GM23338 (cell line): ENCODE data around the gene AGAP1.

ENCODE experiments used
- CREB1 ChIP-seq: fragments of 250-450 bp; sonication (Bioruptor Pico); IDR thresholded peaks from 2 replicates; pipeline ENCODE4 v1.5.0; 2020; ENCODE audit warnings: low read depth, mild to moderate bottlenecking, moderate library complexity
- EZH2 ChIP-seq: fragments of 200-600 bp; sonication (generic); IDR thresholded peaks from one replicate; pipeline ENCODE4 v1.8.0; 2017; ENCODE audit warnings: antibody characterized with exemption, mild to moderate bottlenecking, low read depth; ENCODE audit not compliant: unreplicated experiment
- EZH2phosphoT487 ChIP-seq: fragments of 200-600 bp; sonication (generic); IDR thresholded peaks from one replicate; pipeline ENCODE4 v1.8.1; 2018; ENCODE audit warnings: antibody characterized with exemption; ENCODE audit not compliant: unreplicated experiment
- JUNB ChIP-seq: IDR thresholded peaks from one replicate; pipeline ENCODE4 v1.6.1; 2016; ENCODE audit warnings: antibody characterized with exemption; ENCODE audit not compliant: unreplicated experiment
- NANOG ChIP-seq: IDR thresholded peaks from 2 replicates; pipeline ENCODE4 v1.6.1; 2016; ENCODE audit warnings: antibody characterized with exemption, borderline replicate concordance
- POLR2AphosphoS5 ChIP-seq: IDR thresholded peaks from 2 replicates; pipeline ENCODE4 v1.6.1; 2016; ENCODE audit warnings: antibody characterized with exemption, low read depth
- STAT1 ChIP-seq: IDR thresholded peaks from one replicate; pipeline ENCODE4 v1.6.1; 2016; ENCODE audit warnings: antibody characterized with exemption; ENCODE audit not compliant: unreplicated experiment
- ZNF114 ChIP-seq: fragments of 250-450 bp; sonication (Bioruptor Pico); IDR thresholded peaks from 2 replicates; pipeline ENCODE4 v1.5.0; 2020; ENCODE audit warnings: mild to moderate bottlenecking, moderate library complexity
- ZNF331 ChIP-seq: fragments of 250-450 bp; sonication (Bioruptor Pico); IDR thresholded peaks from 2 replicates; pipeline ENCODE4 v1.5.0; 2020; ENCODE audit warnings: low read depth, mild to moderate bottlenecking, moderate library complexity
- TF ChIP-seq, protein P1 (sequence below), 2 experiments: fragments of 200-600 bp in 1 of 2; sonication (generic) in 1 of 2; conservative IDR thresholded peaks; 2 replicates each; pipeline versions ENCODE4 v1.5.1 to v1.6.1; 2016 to 2017; ENCODE audit warnings: antibody characterized with exemption in 2 of 2, low read depth in 2 of 2, mild to moderate bottlenecking in 2 of 2, moderate library complexity in 1 of 2
- TF ChIP-seq, protein P2 (sequence below): IDR thresholded peaks from 2 replicates; pipeline ENCODE4 v1.6.1; 2016; ENCODE audit warnings: antibody characterized with exemption
- TF ChIP-seq, protein P3 (sequence below): IDR thresholded peaks from one replicate; pipeline ENCODE4 v1.6.1; 2018; ENCODE audit warnings: antibody characterized with exemption; ENCODE audit not compliant: unreplicated experiment

DNA sequence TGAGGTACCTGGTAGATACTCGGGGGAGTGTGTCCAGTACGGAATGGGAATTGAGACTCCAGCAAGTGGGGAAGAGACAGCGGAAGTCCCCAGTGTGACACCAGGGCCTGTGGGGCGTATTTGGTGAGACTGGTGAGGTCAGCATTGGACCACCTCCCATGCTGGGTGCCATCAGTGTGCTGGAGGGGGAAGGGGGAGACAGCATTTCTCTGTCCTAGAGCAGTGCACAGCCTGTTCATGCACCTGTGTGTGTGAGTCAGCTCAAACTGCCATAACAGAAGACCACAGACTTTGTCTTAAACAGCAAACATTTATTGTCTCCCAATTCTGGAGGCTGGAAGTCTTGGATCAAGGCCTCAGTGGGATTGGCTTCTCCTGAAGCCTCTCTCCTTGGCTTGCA is 372.5 kb downstream of the AGAP1 start:
- TF ChIP-seq STAT1 (no peak), JUNB (no peak), EZH2phosphoT487 (no peak), NANOG (no peak), EZH2 (no peak), CREB1 (CRISPR knock-in tag) (no peak), ZNF114 (CRISPR knock-in tag) (no peak), POLR2AphosphoS5 (no peak), ZNF331 (CRISPR knock-in tag) (no peak)
- TF ChIP-seq, protein P1, sequence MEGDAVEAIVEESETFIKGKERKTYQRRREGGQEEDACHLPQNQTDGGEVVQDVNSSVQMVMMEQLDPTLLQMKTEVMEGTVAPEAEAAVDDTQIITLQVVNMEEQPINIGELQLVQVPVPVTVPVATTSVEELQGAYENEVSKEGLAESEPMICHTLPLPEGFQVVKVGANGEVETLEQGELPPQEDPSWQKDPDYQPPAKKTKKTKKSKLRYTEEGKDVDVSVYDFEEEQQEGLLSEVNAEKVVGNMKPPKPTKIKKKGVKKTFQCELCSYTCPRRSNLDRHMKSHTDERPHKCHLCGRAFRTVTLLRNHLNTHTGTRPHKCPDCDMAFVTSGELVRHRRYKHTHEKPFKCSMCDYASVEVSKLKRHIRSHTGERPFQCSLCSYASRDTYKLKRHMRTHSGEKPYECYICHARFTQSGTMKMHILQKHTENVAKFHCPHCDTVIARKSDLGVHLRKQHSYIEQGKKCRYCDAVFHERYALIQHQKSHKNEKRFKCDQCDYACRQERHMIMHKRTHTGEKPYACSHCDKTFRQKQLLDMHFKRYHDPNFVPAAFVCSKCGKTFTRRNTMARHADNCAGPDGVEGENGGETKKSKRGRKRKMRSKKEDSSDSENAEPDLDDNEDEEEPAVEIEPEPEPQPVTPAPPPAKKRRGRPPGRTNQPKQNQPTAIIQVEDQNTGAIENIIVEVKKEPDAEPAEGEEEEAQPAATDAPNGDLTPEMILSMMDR (conservative IDR thresholded peaks at IDR 0.05; ENCODE audit: low read depth in 2 of 2) = no peak
- TF ChIP-seq, protein P2, sequence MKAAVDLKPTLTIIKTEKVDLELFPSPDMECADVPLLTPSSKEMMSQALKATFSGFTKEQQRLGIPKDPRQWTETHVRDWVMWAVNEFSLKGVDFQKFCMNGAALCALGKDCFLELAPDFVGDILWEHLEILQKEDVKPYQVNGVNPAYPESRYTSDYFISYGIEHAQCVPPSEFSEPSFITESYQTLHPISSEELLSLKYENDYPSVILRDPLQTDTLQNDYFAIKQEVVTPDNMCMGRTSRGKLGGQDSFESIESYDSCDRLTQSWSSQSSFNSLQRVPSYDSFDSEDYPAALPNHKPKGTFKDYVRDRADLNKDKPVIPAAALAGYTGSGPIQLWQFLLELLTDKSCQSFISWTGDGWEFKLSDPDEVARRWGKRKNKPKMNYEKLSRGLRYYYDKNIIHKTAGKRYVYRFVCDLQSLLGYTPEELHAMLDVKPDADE = no peak
- TF ChIP-seq, protein P3, sequence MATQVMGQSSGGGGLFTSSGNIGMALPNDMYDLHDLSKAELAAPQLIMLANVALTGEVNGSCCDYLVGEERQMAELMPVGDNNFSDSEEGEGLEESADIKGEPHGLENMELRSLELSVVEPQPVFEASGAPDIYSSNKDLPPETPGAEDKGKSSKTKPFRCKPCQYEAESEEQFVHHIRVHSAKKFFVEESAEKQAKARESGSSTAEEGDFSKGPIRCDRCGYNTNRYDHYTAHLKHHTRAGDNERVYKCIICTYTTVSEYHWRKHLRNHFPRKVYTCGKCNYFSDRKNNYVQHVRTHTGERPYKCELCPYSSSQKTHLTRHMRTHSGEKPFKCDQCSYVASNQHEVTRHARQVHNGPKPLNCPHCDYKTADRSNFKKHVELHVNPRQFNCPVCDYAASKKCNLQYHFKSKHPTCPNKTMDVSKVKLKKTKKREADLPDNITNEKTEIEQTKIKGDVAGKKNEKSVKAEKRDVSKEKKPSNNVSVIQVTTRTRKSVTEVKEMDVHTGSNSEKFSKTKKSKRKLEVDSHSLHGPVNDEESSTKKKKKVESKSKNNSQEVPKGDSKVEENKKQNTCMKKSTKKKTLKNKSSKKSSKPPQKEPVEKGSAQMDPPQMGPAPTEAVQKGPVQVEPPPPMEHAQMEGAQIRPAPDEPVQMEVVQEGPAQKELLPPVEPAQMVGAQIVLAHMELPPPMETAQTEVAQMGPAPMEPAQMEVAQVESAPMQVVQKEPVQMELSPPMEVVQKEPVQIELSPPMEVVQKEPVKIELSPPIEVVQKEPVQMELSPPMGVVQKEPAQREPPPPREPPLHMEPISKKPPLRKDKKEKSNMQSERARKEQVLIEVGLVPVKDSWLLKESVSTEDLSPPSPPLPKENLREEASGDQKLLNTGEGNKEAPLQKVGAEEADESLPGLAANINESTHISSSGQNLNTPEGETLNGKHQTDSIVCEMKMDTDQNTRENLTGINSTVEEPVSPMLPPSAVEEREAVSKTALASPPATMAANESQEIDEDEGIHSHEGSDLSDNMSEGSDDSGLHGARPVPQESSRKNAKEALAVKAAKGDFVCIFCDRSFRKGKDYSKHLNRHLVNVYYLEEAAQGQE = no peak
